Activated T-helper 17 cell treated with anti-CD3 and anti-CD28 coated beads, Interleukin-2, amount 50 U/mL, for 72 hours (primary cell): ENCODE measurements around the gene CD36. TPM values are rescaled to one million over a fixed set of nuclear protein-coding genes. Genes with fewer than 3 reads are reported as not detected.

Experiments
- ATAC-seq: fragments of 150-1000 bp; cut with Tn5 transposase; replicated peaks from 2 replicates; pipeline ENCODE4 v1.10.0; 2021; ENCODE audit warnings: mild to moderate bottlenecking, moderate library complexity
- H3K27ac Mint-ChIP-seq: one replicate; pipeline ENCODE4 v1.8.0; 2022; ENCODE audit warnings: mixed read lengths
- H3K27me3 Mint-ChIP-seq: one replicate; pipeline ENCODE4 v1.8.0; 2022; ENCODE audit warnings: mixed read lengths
- H3K36me3 Mint-ChIP-seq: one replicate; pipeline ENCODE4 v1.8.0; 2022; ENCODE audit warnings: low read depth, mild to moderate bottlenecking, mixed read lengths
- H3K4me1 Mint-ChIP-seq: one replicate; pipeline ENCODE4 v1.8.0; 2022; ENCODE audit warnings: mixed read lengths
- H3K4me3 Mint-ChIP-seq: one replicate; pipeline ENCODE4 v1.8.0; 2022; ENCODE audit warnings: mild to moderate bottlenecking, mixed read lengths
- H3K9me3 Mint-ChIP-seq: one replicate; pipeline ENCODE4 v1.8.0; 2022; ENCODE audit warnings: mixed read lengths
- total RNA-seq, 2 donors: library from RNA; stranded (reverse); gene quantifications; one replicate each; pipeline ENCODE4 v1.2.3, GENCODE V29; 2022

Gene CD36
- total RNA-seq, 2 donors from 2014 or later: not detected

DNA sequence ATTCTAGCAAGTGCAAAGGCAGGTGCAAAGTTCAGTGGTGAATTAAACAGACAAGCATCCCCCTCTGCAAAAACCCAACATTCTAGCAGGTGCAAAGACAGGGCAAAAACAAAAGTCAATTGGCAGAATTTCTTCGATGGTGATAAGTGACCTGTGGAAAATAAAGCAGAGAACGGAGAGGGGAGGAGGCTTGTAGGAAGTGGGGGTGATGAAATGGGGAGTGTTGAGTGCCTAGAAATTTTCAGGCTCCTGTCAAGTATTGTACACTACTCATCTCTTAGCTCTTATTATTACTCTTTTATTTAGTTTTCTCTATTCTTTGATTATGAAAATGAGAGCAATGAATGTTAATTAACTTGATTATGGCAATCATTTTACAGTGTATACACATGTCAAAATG, 2.4 kb upstream of the CD36 start:
- Mint-ChIP-seq H3K4me3 (no peak overlapping the region), H3K27ac (no peak overlapping the region), H3K27me3 (no peaks in the 10 kb centered on the region), H3K9me3 (peaks cover 3% of the 10 kb centered on the region), H3K36me3 (no peaks in the 10 kb centered on the region), H3K4me1 (no peaks in the 10 kb centered on the region)
- ATAC-seq: no peak

DNA sequence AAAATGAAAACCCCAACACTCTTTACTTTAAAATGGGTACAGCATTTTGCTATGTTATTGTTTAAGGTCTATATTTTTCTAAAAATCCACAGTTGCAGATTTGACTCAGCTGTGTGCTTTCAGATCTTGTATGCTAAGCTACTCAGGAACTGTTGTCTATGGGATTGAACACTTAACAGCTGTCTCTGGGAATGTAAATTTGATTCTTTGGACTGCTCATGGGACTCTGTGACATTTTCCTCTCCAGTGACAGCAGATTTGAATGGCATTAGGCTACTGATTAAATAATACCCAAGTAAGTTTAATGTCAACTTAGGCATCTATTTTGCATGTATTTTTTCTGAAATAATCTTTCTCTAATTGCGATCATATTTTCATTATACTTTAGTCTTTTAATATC, 1.7 kb upstream of the CD36 start:
- no peaks in the 10 kb centered on the region for H3K36me3 Mint-ChIP-seq

DNA sequence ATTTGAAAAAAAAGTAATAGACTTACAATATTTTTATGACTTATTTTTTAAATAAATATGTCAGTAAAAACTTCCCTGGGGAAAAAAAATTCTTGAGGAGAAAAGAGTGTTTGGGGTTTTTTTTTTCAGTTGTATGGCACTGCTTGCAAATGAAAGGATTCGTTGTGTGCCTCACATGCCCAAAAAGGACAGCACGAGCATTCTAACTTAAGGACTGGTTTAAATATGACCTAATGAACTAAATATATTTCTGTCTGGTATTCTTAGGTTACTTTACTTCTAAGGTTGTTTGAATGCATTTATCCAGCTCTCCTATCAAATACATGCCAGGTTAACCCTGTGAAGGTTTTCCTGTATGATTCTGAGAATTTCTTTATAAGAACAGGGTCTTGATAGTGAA, 988 bp upstream of the CD36 start:
- Mint-ChIP-seq H3K27ac (no peak overlapping the region), H3K36me3 (no peaks in the 10 kb centered on the region), H3K4me1 (no peaks in the 10 kb centered on the region), H3K4me3 (no peak overlapping the region), H3K9me3 (peaks cover 3% of the 10 kb centered on the region), H3K27me3 (no peaks in the 10 kb centered on the region)
- ATAC-seq: no peak

More for the DNA sequence above, 1.7 kb upstream of the CD36 start:
- no peaks in the 10 kb centered on the region for H3K4me1 Mint-ChIP-seq
- H3K27me3 Mint-ChIP-seq: no peaks in the 10 kb centered on the region
- H3K9me3 Mint-ChIP-seq: peaks cover 3% of the 10 kb centered on the region
- H3K4me3 Mint-ChIP-seq: no peak overlapping the region
- H3K27ac Mint-ChIP-seq: no peak overlapping the region
- no peak for ATAC-seq

DNA sequence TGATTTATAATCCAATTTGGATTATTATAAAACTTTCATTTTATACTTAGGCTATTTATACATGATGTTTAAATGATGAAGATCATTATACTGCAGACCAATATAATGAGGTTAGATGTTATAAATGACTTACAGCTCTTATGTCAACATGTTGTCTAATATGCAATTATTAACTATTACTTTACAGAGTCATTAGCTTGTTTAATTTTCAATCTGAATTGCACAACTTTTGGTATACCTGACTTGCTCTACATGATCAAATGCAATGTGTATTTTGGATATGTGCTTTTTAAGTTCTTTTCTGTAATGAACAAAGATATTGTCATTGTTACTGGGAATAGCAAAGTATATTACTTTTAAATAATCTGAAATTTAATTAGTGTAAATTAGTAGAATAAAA, 569 bp downstream of the CD36 start:
- Mint-ChIP-seq H3K27me3 (no peaks in the 10 kb centered on the region), H3K4me3 (no peak overlapping the region), H3K36me3 (no peaks in the 10 kb centered on the region), H3K27ac (no peak overlapping the region), H3K9me3 (peaks cover 3% of the 10 kb centered on the region), H3K4me1 (no peaks in the 10 kb centered on the region)
- ATAC-seq: no peak

DNA sequence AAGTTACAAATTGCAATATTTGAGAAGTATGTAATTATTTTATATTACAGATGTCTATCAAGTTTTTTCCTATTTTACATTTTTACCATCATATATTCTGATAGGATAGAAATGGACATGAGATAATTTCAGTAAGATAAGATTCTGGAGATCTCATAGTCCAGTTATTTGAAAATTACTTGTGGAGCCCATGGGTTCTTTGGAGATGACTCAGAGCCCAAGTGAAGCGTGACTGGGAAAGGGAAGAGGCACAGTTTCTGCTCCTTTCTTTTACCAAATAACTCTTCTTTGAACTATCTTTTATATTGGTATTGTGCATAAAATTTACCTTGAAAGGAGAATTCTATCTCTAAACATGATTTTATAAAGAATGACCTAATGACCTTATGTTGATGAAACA, 2.4 kb downstream of the CD36 start:
- Mint-ChIP-seq H3K9me3 (no peaks in the 10 kb centered on the region), H3K27me3 (no peaks in the 10 kb centered on the region), H3K4me3 (no peak overlapping the region), H3K36me3 (no peaks in the 10 kb centered on the region), H3K4me1 (no peaks in the 10 kb centered on the region), H3K27ac (no peak overlapping the region)
- ATAC-seq: no peak

DNA sequence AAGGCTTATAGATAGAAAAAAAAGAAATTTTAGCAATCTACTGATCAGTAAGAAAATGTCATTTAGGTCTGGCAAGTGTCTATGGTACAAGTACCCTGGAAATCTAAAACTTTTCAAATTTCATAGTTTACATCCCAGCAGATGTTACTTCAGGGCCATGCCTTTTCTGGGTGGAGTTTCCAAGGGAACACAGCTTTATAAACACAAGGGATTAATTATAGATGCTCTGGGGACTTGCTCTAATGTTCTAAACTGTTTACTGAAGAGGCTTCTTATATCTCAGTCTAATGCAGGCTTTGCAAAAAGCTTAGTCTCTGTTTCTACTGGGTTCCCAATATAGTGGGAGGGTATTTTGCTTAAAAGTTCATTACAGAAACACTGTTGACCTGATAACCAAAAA, 3.1 kb downstream of the CD36 start:
- no peak overlapping the region for H3K4me3 Mint-ChIP-seq
- no peaks in the 10 kb centered on the region for H3K36me3 Mint-ChIP-seq
- H3K27ac Mint-ChIP-seq: no peak overlapping the region
- no peaks in the 10 kb centered on the region for H3K9me3 Mint-ChIP-seq
- H3K27me3 Mint-ChIP-seq: no peaks in the 10 kb centered on the region
- H3K4me1 Mint-ChIP-seq: no peaks in the 10 kb centered on the region
- ATAC-seq: no peak

DNA sequence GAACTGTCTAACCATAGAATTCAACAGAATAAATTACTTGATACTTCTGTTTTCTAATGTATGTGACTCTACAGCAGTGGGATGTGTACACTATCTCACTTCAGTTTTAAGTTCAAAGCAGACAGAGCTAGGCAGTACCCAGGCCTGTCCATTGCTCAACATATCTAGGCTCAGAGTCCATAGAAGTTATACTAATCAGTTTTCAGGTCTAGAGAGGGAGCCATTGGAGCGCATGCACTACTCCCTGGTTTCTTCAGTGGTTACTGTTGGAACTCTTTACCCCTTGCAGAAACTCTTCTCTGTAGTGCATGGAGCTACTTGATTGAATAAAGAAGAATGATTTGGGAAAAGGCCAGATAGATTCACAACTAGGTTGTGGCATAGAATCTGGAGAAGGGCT, 4.4 kb downstream of the CD36 start:
- Mint-ChIP-seq H3K36me3 (no peaks in the 10 kb centered on the region), H3K9me3 (no peaks in the 10 kb centered on the region), H3K4me1 (no peaks in the 10 kb centered on the region), H3K27ac (no peak overlapping the region), H3K4me3 (no peak overlapping the region), H3K27me3 (no peaks in the 10 kb centered on the region)
- no peak for ATAC-seq

DNA sequence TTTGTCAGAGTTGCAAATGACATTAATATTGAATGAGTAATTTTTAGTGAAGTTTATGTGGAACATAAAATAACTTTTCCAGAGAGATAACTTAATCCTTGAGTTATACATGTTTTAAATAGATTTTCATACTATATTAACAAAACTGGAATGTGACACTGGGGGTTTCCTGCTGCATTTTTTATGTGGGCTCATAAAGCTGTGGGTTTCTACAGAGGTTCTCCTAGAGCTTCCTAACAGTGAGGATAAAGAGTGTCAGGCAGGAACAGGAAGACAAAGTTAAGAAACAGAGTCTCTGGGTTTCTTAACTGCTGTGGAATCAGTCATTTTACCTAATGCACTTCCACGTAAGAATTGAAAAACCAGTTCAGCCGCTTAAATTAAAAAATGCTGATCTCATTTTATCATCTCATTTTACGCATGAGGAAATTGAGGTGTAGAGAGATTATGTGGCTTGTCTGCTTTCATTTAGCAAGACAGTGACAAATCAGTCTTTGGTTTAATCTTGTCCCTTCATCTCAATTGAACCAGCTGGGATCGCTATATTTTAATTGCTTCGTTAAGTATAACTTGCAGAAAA, 5.0 kb downstream of the CD36 start:
- ATAC-seq: no peak
- Mint-ChIP-seq H3K27ac (no peak overlapping the region), H3K27me3 (no peaks in the 10 kb centered on the region), H3K4me3 (no peak overlapping the region), H3K36me3 (no peaks in the 10 kb centered on the region), H3K9me3 (no peaks in the 10 kb centered on the region), H3K4me1 (no peaks in the 10 kb centered on the region)

DNA sequence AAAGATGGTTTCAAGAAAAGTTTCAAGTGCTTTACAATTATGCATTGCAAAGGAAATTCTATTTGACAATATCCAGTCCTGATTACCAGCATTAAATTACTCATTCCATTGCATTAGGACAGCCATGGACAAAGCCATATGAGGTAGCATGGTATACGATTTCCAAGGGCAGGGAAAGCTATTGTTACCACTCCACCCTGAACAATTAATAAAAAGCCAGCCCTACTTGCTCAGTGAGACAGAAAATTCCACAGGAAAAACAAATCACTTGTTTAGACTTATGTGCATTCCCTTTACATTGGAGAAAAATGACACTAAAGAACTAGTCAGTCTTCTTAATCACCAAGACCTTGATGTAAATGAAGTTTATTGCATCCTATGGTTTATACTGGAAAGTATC, 5.6 kb downstream of the CD36 start:
- H3K9me3 Mint-ChIP-seq: no peaks in the 10 kb centered on the region
- no peaks in the 10 kb centered on the region for H3K36me3 Mint-ChIP-seq
- no peak overlapping the region for H3K4me3 Mint-ChIP-seq
- no peak for ATAC-seq
- H3K27me3 Mint-ChIP-seq: no peaks in the 10 kb centered on the region
- H3K4me1 Mint-ChIP-seq: no peaks in the 10 kb centered on the region
- no peak overlapping the region for H3K27ac Mint-ChIP-seq

DNA sequence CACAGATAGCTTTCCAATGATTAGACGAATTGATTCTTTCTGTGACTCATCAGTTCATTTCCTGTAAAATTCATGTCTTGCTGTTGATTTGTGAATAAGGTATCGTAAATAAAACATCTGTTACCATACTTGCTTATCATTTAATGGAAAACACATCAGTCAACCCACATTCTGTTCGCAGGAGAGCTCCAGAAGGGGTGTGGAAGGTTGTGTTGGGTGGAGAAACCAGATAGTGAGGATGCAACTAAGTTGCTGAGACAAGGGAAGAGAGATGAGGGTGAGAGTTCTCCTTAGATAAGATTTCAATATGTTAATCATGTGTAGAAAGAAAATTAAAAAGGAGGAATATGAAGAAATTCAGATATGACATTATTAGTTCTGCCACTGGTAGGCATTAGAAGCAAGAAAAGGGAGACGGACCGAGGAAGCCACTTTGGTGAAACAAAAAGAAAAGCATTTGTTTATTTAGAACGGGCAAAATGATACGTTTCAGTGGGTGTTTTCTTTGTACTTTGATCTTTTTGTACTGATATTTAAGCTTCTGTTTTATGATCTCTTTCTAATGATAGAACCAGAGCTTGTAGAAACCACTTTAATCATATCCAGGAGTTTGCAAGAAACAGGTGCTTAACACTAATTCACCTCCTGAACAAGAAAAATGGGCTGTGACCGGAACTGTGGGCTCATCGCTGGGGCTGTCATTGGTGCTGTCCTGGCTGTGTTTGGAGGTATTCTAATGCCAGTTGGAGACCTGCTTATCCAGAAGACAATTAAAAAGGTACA, 7.8 kb downstream of the CD36 start:
- no peaks in the 10 kb centered on the region for H3K4me1 Mint-ChIP-seq
- H3K27me3 Mint-ChIP-seq: no peaks in the 10 kb centered on the region

DNA sequence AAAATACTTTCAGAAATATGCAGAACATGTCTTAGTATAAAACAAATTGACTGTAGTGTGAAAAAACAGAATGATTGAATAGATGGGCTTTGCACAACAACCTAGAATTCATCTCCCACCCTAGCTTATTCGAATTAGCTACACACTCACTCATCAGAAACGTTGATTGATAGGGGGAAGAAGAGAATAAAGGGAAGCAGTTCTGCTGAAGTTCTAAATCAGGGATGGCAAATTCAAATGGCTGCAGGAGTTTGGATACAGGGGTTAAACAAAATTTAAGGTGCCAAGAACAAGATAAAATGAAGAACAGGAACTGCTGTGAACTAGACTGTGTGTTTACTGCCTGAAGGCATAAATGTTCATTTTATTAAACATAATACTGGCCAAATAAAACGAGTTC, 9.0 kb downstream of the CD36 start:
- ATAC-seq: no peak
- Mint-ChIP-seq H3K27me3 (no peaks in the 10 kb centered on the region), H3K4me1 (no peaks in the 10 kb centered on the region), H3K9me3 (no peaks in the 10 kb centered on the region), H3K36me3 (no peaks in the 10 kb centered on the region), H3K27ac (no peak overlapping the region), H3K4me3 (no peak overlapping the region)

More for the DNA sequence above, 7.8 kb downstream of the CD36 start:
- ATAC-seq: no peak
- Mint-ChIP-seq H3K9me3 (no peaks in the 10 kb centered on the region), H3K27ac (no peak overlapping the region), H3K36me3 (no peaks in the 10 kb centered on the region), H3K4me3 (no peak overlapping the region)

DNA sequence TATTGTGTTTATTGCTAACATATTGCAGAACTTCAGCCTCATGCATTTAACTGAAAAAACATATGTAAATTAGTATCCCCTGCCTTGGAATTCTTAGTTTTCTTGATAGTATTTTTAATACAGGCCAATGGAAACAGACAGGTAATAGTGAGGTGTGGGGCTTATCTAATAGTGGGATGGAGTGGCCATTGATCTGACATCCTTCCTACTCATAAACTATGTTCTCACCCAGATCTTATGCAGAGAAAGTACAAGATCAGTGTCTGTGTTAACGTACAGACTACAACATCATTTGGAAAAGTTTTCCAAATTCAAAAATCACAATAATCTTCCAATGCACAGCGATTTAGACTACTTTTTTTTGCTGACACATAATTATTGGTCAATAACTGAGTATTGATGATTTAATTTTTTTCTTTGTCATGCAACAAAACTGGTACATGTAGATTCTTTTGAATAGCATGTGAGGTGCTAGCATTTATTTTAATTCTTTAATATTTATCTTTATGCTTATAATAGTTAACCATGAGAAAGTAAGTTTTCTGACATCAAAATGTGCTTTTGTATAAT, 9.7 kb downstream of the CD36 start:
- no peaks in the 10 kb centered on the region for H3K9me3 Mint-ChIP-seq

DNA sequence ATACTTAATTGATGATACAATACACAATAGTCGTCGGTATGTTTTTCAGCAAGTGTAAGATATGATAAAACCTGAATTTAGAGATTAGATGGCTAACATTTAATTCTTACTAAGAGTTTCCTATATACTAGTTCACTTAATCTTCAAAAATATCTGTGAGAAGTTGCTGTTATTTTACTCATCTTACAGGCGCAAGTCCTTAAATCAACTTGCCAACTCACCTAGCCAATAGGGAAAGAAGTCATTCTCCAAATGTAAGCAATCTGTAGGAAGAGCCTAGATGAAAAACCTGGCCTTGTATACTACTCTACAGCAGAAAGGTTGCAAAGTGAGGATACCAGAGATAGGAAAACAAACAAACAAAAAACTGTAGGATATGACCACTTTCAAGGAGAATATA, 10.6 kb downstream of the CD36 start:
- no peak overlapping the region for H3K4me3 Mint-ChIP-seq
- H3K27me3 Mint-ChIP-seq: no peaks in the 10 kb centered on the region
- H3K27ac Mint-ChIP-seq: no peak overlapping the region
- H3K36me3 Mint-ChIP-seq: no peaks in the 10 kb centered on the region
- no peaks in the 10 kb centered on the region for H3K4me1 Mint-ChIP-seq
- H3K9me3 Mint-ChIP-seq: no peaks in the 10 kb centered on the region
- no peak for ATAC-seq

More for the DNA sequence above, 9.7 kb downstream of the CD36 start:
- Mint-ChIP-seq H3K27me3 (no peaks in the 10 kb centered on the region), H3K4me1 (no peaks in the 10 kb centered on the region), H3K4me3 (no peak overlapping the region), H3K36me3 (no peaks in the 10 kb centered on the region), H3K27ac (no peak overlapping the region)
- no peak for ATAC-seq

DNA sequence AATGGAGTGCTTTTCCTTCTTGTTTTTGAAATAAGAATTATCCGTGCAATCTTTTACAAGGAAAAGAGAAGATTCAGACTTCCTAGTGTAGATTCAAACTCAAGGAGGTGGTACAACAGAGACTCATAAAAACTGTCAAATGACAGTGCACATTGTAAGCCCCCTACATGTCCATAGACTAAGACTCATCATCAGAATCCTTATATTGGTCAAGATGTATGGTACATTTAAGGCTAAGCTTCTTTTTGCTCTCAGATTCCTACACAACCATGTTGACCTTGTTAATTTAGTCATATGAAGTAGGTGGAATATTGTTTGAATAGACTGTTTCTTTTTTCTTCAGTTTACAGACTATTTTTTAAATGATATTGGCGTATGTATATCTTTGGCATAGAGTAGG, 11.6 kb downstream of the CD36 start:
- ATAC-seq: no peak
- Mint-ChIP-seq H3K36me3 (no peaks in the 10 kb centered on the region), H3K27ac (no peak overlapping the region), H3K9me3 (no peaks in the 10 kb centered on the region), H3K4me1 (no peaks in the 10 kb centered on the region), H3K27me3 (no peaks in the 10 kb centered on the region), H3K4me3 (no peak overlapping the region)

DNA sequence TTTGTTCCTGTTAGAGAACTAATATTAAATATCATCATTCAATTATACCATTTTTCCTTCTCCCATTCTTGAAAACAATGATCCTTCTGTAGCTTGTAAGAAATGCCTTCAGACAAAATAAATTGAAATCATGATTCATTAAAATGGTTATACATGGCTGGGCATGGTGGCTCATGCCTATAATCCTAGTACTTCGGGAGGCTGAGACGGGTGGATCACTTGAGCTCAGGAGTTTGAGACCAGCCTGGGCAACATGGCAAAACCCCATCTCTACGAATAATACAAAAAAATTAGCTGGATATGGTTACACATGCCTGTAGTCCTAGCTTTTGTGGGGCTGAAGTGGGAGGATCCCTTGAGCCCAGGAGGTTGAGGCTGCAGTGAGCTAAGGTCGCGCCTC, 13.0 kb downstream of the CD36 start:
- no peak overlapping the region for H3K27ac Mint-ChIP-seq
- no peak for ATAC-seq

More for the DNA sequence above, 13.0 kb downstream of the CD36 start:
- Mint-ChIP-seq H3K36me3 (no peaks in the 10 kb centered on the region), H3K9me3 (no peaks in the 10 kb centered on the region), H3K27me3 (no peaks in the 10 kb centered on the region), H3K4me3 (no peak overlapping the region), H3K4me1 (no peaks in the 10 kb centered on the region)
